ENCODE results near the gene GUCA1A.
"Not testable (repeated sequence)": the region's sequence is repeated elsewhere in the genome, so short reads cannot be mapped to it uniquely, and the experiment has no call there.

Gene GUCA1A

DNA sequence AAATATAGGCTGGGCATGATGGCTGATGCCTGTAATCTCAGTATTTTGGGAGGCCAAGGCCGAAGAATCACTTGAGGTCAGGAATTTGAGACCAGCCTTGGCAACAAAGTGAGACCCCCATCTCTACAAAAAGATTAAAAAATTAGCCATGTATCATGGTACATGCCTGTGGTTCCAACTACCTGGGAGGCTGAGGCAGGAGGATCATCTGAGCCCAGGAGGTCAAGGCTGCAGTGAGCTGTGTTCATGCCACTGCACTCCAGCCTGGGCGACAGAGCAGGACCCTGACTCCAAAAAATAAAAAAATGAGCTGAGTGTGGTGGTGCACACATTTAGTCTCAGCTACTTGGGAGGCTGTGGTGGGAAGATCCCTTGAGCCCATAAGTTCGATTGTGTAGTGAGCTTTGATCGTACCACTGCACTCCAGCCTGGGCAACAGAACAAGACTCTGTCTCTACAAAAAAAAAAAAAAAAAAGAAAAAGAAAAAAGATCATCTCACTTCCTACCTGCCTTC, 31.7 kb downstream of the GUCA1A start:
- DNase-seq, result no peak

DNA sequence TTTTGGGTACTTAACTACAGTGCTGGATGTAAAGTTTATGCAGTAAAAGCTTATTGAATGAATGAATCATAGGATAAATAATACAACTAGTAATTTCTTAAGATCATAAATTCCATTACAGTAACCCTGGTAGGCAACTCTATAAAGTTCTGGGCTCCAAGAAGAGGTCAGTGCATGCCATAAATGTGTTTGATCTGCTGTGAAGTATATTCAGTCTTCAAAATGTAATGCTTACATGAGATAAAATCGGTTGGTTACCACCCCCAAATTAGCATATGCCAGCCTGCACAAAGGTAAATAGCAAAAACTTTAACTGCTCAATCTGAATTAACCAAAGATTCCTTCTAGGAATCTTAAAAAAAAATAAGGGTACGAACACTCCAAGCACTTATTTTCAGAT, 34.4 kb downstream of the GUCA1A start:
- not testable (repeated sequence) for DNase-seq

DNA sequence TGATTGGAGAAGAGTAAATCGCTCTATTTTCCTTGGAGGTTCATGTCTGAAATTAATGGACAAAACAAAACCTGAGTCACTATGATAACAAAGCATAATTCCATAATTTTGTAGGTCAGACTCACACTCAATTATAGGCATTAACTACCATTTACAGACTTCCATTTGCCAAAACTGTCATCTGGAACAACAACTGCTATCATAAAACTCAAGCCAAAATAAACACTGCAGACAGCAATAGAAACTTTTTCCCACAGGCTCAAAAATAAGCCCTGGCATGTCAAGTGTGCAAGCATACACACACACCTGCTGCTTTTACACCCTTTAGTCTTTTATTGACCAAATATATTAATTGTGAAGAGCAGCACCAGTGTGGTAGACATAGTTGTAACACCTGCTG, 37.4 kb downstream of the GUCA1A start:
- no peak for DNase-seq

DNA sequence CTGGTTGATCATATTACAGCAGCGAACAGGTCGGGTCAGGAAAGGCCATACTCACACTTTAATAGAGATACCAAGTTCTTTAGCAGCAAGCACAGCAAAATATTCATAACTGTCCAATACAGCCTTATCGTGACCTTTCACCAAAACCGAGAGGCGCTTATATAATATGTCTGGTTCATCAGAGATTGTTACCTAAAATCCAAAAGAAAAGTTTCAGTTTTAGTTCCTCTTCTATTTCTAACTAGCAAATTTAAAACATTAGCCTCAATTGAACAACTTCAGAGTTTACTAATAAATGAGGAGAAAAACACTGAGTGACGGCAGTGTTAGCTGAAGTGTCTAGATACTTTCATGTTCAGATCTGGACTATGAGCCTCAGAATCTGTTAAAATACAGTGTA, 38.6 kb downstream of the GUCA1A start:
- DNase-seq, result no peak

DNA sequence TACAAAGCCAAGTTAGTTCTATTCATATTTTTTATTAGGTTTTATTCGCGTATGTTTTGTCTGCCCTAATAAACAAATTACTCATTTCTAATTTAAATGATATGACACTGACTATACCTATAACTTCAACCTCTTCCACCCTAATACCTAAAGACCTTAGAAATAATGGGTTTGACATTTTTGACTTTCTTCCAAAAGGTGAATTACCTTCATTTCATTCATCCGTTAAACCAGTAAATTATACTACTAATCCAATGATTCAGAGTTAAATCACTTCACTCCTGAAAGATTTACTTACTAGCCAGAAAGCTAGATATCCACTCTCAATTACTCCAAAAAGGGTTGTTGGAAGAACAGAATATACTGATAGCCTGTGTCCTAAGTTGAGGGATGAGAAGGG, 39.3 kb downstream of the GUCA1A start:
- DNase-seq, result no peak

DNA sequence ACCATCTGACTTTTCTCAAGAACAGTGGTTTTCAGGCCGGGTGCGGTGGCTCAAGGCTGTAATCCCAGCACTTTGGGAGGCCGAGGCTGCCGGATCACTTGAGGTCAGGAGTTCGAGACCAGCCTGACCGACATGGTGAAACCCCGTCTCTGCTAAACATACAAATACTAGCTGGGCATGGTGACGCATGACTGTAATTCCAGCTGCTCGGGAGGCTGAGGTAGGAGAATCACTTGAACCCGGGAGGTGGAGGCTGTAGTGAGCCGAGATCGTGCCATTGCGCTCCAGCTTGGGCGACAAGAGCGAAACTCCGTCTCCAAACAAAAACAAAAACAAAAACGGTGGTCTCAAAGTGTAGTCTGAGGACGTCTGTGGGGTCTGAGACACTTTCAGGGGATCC, 43.3 kb downstream of the GUCA1A start:
- DNase-seq, result not testable (repeated sequence)

DNA sequence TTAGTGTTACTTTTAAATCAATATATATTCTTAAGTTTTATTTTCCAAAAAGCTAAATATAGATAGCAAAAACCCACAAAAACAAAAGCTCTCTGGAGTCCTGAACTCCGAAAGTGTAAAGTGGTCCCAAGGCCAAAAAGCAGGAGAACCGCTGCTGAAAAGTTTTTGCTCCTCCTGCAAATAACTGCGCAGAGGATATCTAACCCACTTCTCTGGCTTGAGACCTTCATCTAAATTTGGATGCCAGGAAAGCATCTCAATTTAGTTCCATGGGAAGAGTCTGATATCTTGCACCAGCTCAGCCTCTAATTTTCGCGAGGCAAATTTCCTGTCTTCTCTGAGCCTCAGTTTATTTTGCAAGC, 44.0 kb downstream of the GUCA1A start:
- DNase-seq, result no peak

DNA sequence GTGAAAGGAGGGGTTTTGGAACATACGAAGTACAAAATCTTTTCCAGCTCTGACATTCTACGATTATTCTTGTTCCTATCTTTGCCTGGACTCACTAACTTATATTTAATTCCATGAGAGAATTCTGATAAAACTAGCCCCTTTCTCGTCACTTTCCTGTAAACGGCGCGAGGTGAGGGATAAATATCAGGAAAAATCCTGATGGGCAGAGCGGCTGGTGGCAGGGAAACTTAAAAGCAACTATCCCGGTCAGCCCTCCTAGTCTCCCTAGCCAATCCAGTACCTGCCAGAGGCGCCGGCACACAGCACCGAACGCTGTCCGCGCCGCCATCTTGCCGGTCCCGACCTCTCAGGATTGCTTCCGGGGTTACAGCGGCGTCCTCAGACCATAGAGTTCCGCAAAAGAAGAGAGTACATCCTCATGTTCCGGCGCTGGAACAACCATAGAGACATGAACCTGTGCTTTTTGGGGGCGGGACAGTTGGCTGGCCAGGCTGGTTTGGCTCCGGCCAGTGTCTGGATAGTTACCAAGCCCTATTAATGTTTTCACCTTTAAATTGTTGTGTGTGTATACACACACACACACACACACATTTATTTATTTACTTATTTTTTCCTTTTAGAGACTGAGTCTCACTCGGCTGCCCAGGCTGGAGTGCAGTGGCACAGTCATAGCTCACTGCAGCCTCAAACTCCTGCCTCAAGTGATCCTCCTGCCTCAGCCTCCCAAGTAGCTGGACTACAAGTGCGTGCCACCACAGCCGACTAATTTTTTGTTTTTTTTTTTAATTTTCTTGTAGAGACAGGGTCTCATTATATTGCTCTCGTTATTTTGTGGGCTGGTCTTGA, 44.6 kb downstream of the GUCA1A start, which contains the start of gene MRPS10:
Gene MRPS10 (minus strand): TSS at position 343 of the 849 bp plus-strand sequence. CDS start 12 bp downstream, at position 331.
- peak; percentile 43 to 95 (median 85) for DNase-seq

DNA sequence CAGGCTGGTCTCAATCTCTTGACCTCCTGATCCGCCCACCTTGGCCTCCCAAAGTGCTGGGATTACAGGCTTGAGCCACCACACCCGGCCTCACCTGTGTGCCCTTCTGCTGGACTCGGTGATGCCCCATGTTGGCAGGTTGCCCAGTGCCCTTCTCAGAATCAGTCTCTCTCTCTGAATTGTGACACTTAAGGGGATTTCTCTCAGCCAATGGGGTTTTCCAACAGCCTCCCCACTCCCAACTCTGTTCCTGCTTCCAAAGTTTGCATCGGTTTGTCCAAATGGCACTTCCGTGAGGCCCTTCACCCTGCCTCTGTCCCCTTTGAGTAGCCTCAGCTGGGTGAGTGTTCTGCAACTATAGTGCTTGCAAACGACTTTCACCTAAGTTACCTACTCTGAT, 47.6 kb downstream of the GUCA1A start:
- no peak for DNase-seq

DNA sequence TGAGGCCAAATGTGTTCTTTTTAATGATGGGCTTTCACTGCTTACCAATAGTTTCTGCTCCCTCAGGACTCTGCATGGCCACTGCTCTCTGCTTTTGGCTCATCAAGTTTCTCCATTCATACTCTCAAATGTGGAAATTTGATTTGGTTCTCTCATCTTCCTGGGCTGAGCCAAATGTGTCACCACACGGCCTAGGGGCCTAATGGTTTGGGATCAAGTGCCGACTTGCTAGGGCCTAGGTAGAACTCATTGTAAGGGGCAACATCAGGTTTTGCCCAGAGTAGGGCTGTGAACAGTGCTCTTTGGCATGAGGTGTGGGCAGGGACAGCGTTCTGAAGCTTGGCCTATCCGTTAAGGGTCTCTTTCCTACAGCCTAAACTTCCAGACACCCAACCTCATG, 48.4 kb downstream of the GUCA1A start:
- DNase-seq, result no peak

DNA sequence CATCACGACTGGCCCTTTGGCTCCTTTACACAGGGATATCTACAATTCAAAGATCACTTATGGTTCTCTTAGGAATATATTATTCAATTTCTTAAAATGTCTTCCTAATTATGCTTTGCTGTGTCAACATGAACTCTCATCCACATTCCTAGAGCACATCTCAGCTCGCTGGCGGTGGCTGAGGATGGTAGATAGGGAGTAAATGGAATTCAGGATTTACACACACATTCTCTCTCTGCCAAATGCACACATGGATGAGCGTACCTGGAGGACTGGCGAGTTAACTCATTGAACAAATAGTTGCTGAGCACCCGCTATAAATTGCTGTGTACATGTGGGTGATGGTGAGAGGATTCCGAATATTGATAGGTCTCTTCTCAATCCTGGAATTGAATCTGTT, 49.3 kb downstream of the GUCA1A start:
- DNase-seq, result no peak

DNA sequence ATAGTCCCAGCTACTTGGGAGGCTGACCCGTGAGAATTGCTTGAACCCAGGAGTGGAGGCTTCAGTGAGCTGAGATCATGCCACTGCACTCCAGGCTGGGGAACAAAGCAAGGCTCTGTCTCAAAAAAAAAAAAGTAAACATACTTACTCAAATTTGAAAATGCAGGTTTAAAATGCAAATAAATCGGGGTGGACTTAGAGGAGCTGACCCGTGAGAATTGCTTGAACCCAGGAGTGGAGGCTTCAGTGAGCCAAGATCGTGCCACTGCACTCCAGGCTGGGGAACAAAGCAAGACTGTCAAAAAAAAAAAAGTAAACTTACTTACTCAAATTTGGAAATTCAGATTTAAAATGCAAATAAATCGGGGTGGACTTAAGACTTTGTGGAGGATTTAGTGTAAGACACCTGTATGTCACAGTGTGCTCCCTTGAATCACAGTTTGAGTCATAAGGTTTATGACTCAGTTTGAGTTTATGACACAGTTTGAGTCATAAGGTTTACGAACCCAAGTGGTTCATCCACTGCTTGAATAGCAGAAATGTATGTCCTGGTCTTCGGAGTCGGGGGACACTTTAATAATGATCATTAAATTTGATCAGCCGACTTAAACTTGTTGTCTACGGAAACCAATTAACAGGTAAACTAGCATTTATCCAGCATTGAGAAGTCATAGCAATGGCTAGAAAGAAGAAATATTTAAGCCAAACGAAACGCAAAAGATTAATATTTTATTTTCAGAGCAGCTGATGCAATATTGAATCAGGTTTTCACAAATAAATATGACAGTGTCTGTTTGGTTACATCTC, 51.3 kb downstream of the GUCA1A start:
- no peak for DNase-seq

DNA sequence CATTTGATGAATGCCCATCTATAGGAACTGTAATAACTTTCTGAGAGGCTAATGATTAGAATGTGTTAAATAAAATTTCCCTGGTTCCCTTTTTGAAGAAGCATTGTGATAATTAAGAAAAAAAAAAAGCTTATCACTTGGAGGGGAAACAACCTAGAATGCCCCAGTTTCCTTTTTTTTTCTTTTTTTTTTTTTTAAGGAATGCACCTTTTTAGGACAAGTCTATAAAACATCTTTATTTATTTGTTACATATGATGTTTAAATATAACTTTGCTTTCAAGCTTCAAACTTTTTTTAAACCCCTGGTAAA, 51.8 kb downstream of the GUCA1A start:
- no peak for DNase-seq

DNA sequence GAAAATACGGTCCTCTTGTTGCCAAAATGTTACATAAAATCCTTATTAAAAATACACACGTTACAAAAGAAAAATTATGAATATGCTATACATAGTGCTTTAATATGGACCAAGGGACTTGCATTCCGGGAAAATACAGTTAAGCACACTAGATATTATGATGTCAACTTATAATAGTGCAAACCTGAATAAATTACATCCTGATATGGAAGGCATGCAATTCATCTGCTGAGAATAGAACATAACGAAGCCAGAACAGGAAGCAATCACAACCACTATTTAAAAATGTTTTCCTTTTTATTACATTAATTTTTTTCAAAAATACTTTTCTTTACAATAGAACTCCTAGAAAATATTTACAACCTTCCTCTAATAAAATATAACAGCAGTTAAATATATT, 52.3 kb downstream of the GUCA1A start:
- DNase-seq, result no peak

DNA sequence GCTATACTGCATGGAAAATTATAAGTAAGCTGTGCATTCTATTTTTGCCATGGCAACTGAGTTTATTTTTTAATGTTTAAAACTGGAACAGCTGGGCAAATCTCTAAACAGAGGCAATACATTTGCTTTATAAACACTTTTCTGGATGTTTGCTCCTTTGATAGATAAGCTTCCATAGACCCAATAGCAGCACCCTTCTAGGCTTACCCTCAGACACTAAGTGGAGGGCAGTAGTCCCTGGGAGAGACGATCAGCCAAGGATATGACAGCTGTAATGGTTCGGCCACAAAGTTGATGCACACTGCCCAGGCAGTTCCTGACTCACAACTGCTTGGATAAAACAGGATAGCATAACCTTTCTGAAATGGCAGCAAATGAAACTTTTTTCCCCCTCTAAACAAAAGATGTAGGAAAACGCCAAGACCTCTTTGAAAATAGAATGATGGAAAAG, 53.0 kb downstream of the GUCA1A start:
- DNase-seq, result no peak

DNA sequence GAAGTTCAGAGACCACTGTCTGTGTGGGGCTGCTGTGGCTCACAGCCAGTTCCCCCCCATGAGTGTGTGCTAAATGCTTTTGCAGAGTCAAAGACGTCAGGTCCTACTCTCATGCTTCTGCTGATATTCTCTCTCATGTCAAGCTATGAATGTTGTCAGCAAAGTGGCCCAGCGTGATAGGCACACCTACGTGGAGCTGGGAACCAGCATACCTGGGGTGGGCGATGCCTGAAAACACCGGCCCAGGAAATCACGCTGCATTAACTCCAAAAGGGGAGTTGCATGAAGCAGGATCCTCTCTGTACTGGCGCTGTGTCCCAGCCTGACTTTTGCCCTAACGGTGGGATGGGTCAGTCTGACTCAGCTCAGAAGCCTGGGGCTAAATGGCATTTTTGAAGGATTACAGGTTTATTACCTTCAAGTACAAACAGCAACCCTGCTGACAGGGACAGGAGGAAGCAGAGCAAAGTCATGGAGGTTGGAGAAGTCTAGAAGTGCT, 53.5 kb downstream of the GUCA1A start:
- no peak for DNase-seq

DNA sequence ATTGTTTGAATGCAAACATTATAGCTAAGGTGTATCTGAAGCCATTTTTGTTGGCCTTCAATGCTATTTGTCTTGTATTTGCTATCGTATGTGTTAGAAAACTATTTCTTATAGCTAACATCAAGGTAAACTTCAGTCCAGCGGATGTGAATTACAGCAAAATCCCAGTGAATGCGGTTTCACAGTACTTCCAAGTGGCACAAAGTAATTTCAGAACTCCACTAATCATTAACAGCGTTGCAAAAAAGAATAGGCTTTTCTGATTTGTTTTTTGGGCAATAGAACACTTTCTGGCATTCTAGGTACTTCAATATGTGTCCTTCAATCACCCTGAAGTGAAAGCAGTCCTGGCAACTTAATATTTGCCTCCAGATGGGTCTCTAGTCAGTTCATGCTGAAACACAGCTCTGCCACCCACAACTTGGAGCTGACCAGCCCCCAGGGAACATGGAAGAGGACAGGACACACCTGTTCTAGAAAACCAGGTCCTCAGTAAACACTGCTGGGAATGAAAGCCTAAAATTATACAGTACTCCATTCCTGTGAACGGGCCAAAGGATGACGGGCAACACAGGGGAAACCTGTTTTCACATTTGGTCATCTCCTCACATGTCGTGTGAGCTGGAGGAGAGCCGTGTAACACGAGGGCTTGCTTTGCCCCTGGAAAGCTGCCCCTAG, 54.1 kb downstream of the GUCA1A start:
- no peak for DNase-seq

DNA sequence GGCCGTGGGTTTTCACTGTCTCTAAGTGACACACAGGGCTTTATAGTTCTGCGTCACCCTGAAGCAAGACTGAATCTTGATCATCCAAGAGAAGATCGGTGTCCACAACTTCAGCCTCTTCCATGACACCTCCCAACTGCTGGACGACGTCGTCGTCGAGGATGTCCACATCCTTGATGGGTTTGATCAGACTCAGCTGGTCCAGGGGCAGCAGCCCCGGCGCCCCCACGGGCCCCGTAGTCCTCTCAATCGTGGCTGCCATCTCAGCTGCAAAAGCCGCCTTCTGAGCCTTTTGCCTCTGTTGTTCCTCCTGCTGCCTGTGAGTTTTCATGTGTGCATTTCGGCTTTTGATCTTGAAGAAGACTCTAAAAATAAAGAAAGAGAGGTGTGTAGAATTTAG, 55.1 kb downstream of the GUCA1A start:
- no peak for DNase-seq

Measured in anterior cingulate cortex (tissue), 58 donors.